SH-SY5Y (cell line): ENCODE measurements around the gene RADX.

Experiments used
- GATA2 ChIP-seq: IDR thresholded peaks from 2 replicates; pipeline ENCODE4 v1.6.1; 2011; ENCODE audit warnings: mild to moderate bottlenecking, low read depth, low read length
- GATA3 ChIP-seq: IDR thresholded peaks from 2 replicates; pipeline ENCODE4 v1.6.1; 2011; ENCODE audit warnings: low read depth, mild to moderate bottlenecking, low read length, moderate library complexity

DNA sequence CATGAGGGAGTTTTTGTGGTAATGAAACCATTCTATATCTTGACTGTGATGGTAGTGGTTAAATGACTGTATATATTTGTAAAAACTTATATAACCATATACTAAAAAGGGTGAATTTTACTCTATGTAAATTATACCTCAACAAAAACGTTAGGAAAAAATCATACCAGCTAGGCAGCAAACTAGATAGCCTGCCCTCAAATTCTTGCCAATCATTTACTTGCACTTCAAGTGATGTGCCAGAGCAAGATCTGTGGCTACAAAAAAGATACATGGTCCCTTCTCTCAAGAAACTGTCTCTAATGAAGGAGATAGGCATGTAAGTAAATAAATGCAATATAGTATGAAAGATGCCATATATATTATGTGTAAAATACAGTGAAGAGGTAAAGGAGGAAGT, 104.7 kb downstream of the RADX start:
- TF ChIP-seq GATA3 (no peak), GATA2 (no peak)
